ENCODE data around the gene ABHD16B.

ABHD16B gene

DNA sequence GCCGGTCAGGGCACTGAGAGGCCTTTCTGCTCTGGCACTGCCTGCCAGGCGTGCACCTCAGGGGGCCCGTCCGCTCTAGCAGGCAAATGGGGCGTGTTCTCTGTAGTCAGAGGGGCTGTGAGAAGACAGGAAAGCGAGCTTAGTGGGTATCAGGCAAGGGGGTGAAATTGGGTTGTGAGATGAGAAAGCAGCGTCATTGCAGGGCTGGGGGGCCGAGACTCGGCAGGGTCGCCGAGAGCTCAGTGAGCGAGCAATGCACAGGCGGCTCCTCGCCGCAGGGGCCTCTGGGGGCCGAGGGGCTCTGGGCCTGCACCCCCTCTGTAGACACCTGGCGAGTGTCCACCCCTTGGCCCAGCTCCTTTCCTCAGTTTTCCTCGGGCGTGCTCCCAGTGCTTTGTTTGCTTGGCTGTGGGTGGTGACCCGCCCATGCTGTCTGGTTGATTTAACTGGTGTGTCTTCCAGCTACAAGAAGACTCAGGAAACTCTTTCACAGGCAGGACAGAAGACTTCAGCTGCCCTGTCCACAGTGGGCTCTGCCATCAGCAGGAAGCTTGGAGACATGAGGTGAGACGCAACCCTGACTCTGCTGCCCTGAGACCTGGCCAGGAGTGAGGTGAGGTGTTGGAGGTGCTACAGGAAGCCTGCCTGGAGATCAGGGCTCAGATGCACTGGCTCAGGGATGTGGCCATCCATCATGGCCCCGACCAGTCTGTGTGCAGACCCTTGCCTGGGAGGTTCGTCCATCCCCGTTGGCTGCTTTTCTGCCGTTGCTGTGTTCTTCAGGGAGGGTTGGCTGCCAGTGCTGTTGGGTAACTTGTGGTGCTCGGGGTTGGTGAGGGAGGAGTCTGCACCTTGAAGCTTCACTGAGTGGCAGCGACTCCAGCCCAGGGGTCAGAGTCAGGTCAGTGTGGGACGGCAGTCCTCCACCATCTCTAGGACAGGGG is 21.2 kb downstream of the ABHD16B start:
- Histone ChIP-seq H3K36me3 (replicated peaks) (peaks cover 79% of the 10 kb centered on the region), H3K4me3 (ENCODE audit: low read depth, low read length) (no peak overlapping the region), H3K27me3 (replicated peaks) (no peaks in the 10 kb centered on the region), H3K27ac (no peak overlapping the region)
- in situ Hi-C loops (cut with HindIII; ENCODE audit: low pct_ligation_motif_present, low sequenced_read_pairs): loop anchor here (25.0 kb wide), 1 partner anchor 295 kb away; no protein-coding TSS in a partner anchor
- TF ChIP-seq, protein P1, sequence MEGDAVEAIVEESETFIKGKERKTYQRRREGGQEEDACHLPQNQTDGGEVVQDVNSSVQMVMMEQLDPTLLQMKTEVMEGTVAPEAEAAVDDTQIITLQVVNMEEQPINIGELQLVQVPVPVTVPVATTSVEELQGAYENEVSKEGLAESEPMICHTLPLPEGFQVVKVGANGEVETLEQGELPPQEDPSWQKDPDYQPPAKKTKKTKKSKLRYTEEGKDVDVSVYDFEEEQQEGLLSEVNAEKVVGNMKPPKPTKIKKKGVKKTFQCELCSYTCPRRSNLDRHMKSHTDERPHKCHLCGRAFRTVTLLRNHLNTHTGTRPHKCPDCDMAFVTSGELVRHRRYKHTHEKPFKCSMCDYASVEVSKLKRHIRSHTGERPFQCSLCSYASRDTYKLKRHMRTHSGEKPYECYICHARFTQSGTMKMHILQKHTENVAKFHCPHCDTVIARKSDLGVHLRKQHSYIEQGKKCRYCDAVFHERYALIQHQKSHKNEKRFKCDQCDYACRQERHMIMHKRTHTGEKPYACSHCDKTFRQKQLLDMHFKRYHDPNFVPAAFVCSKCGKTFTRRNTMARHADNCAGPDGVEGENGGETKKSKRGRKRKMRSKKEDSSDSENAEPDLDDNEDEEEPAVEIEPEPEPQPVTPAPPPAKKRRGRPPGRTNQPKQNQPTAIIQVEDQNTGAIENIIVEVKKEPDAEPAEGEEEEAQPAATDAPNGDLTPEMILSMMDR (IDR thresholded peaks at IDR 0.05; ENCODE audit: low read depth, low read length, missing control alignments): no peak
- no peak for DNase-seq

DNA sequence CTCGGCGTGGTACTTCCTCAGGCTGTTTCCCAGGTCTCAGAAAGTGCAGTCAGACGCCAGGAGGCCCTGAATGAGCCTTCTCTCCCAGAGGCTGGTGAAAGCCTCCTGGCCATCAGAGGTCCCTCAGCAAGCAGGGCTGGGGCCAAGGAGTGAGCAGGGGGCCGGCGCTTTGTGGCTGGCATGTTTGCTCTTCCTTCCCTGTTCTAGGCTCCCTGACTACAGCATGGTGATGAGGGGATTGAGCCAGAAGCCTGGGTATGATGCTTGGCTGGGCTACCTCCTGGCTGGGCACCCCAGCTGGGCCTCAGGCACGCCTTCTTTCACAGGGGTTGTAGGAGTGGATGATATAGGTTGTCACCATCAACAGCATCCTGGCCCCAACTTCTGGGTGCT is 21.9 kb downstream of the ABHD16B start:
- Histone ChIP-seq H3K27me3 (replicated peaks) (no peaks in the 10 kb centered on the region), H3K36me3 (replicated peaks) (peaks cover 79% of the 10 kb centered on the region), H3K27ac (no peak overlapping the region), H3K4me3 (ENCODE audit: low read depth, low read length) (no peak overlapping the region)
- in situ Hi-C loops (cut with HindIII; ENCODE audit: low pct_ligation_motif_present, low sequenced_read_pairs): loop anchor here (25.0 kb wide), 1 partner anchor 296 kb away; no protein-coding TSS in a partner anchor
- TF ChIP-seq, protein P1 (IDR thresholded peaks at IDR 0.05; ENCODE audit: low read depth, low read length, missing control alignments): no peak
- no peak for DNase-seq

DNA sequence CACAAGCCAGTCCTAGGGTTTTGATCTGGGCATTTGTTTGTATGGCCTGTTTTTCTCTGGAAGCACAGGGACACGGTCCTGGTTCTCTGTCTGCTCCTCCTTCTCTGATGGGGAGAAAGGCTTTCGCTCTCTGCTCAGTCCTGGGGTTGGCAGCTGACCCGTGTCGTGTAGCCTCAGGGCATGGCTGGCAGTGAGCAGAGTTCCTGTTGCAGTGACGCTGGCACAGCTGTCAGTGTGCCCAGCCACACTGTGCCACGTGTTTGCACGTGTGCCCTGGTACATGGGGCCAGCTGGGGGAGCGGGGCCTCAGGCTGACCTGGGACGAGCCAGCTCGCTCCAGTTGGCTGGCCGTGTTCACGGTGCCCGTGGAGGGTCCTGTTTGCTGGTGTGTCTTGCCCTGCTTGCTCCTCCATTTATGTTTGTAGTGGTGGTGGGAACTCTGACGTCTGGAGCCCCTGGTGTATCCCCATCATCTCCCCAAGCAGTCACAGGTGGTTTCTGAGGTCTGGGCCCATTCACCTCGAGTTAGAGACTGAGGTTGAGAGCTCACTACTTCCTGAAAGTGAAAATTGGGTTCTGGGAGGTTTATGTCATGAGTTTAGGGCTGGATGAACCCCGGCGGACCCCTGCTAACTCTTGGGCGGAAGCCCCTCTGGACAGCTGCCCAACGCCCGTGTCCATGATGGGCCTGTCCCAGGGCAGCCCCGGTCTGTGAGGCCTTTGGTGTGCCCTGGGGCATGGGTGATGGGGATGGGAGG is 23.4 kb downstream of the ABHD16B start:
- Histone ChIP-seq H3K27me3 (replicated peaks) (no peaks in the 10 kb centered on the region), H3K4me3 (ENCODE audit: low read depth, low read length) (no peak overlapping the region), H3K27ac (no peak overlapping the region), H3K36me3 (replicated peaks) (peaks cover 77% of the 10 kb centered on the region)
- in situ Hi-C loops (cut with HindIII; ENCODE audit: low pct_ligation_motif_present, low sequenced_read_pairs): loop anchor here (25.0 kb wide), 1 partner anchor 297 kb away; no protein-coding TSS in a partner anchor
- TF ChIP-seq, protein P1 (IDR thresholded peaks at IDR 0.05; ENCODE audit: low read depth, low read length, missing control alignments): no peak
- DNase-seq: no peak

DNA sequence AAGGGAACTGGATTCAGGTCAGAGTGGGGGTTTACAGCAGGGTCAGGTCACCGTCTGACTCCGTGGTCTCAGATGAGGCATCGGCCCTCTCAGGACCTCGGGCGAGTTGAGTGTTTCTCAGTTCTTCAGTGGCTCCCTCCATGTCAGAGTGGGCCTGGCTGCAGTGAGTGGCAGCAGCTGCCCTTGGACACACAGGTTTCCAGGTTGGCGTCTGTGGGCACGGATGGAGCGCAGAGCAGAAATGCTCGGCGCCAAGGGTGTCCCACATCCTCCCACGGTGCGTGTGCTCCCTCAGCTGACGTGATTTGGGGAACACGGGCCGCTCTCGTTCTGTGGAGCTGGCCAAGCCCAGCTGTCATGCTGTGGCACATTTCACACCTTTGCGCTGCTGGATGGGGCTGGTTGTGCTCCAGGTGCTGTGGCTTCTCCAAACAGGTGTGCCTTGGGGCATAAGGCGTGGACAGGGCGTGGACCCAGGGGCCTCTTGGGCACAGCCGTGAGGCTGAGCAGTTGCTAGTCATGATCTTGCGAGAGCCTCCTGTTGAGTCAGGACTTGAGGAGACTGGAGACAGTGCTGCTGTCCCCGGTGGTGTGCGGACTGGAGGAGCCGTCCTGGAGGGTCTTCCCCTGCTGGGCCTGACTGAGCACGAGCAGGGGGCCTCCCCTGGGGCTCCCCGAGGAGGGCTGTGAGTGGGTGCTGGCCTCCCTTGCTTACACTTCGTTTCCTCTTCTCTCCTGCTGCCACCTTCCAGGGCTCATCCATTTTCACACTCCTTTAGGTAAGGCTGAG is 24.2 kb downstream of the ABHD16B start:
- H3K27me3 ChIP-seq (replicated peaks): no peaks in the 10 kb centered on the region
- peaks cover 82% of the 10 kb centered on the region for H3K36me3 ChIP-seq (replicated peaks)
- in situ Hi-C loops (cut with HindIII; ENCODE audit: low pct_ligation_motif_present, low sequenced_read_pairs): loop anchor here (25.0 kb wide), 1 partner anchor 298 kb away; no protein-coding TSS in a partner anchor
- TF ChIP-seq, protein P1 (IDR thresholded peaks at IDR 0.05; ENCODE audit: low read depth, low read length, missing control alignments): no peak
- no peak for DNase-seq
- H3K27ac ChIP-seq: no peak overlapping the region
- H3K4me3 ChIP-seq (ENCODE audit: low read depth, low read length): no peak overlapping the region

DNA sequence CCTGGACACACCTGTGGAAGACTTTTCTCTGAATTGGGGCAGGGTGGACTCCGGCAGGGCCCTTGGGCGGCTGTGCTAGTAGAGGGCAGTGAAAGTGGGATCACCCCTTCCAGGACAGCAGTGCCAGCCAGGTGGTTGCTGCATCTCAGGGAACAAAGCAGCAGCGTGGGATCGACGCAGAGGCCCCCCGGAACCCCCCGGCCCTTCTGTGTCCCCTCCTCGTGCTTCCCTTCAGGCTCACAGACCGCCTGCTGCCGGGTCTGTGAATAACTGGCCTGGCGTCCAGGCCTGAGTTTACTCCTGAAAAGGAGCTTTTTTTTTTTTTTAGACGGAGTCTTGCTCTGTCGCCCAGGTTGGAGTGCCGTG is 24.7 kb downstream of the ABHD16B start:
- Histone ChIP-seq H3K27me3 (replicated peaks) (no peaks in the 10 kb centered on the region), H3K36me3 (replicated peaks) (peaks cover 84% of the 10 kb centered on the region), H3K4me3 (ENCODE audit: low read depth, low read length) (no peak overlapping the region), H3K27ac (no peak overlapping the region)
- TF ChIP-seq, protein P1 (IDR thresholded peaks at IDR 0.05; ENCODE audit: low read depth, low read length, missing control alignments): no peak
- in situ Hi-C loops (cut with HindIII; ENCODE audit: low pct_ligation_motif_present, low sequenced_read_pairs): loop anchor here (25.0 kb wide), 1 partner anchor 299 kb away; no protein-coding TSS in a partner anchor
- DNase-seq: no peak
